ENCODE measurements around the gene LBX1.
"Not testable (repeated sequence)": the region's sequence is repeated elsewhere in the genome, so short reads cannot be mapped to it uniquely, and the experiment has no call there.

Gene LBX1

DNA sequence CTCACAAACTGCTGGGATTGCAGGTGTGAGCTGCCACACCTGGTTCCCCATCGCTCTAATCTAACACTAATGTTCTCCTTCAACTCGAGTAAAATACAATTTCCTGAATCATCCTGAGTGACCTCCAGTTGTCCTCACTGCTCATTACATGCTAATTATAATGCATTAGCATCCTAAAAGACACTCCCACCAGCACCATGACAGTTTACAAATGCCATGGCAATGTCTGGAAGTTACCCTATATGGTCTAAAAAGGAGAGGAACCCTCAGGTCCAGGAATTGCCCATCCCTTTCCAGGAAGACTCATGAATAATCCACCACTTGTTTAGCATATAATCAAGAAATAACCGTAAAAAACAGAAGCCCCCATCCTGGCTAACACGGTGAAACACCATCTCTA is 26.6 kb downstream of the LBX1 start:
- DNase-seq: not testable (repeated sequence)

- DNase-seq: not testable (repeated sequence)
Observed at GRCh38 chr10:101198326-101198977, 30.8 kb downstream of the LBX1 start.

- DNase-seq: no peak
Observed at GRCh38 chr10:101195921-101196320, 33.3 kb downstream of the LBX1 start.

- no peak for DNase-seq
Observed at GRCh38 chr10:101189461-101190401, 39.5 kb downstream of the LBX1 start.

DNA sequence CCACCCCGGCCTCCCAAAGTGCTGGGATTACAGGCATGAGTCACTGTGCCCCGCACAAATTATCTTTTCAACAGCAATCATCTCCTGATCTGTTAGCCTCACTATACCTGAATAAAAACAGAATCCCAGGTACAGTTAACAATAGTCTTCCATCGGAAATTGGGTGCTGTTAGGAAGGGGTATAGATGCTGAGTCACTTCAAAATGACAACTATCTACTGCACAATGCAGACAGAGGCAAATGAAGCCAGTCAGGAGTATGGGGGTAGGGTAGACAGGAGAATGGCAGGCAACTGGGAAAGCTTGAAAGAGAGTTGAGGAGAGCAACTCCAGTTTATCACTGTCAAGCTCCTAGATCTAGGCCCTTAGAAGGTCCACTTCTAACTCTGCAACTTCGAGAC is 40.3 kb downstream of the LBX1 start:
- DNase-seq: no peak

DNA sequence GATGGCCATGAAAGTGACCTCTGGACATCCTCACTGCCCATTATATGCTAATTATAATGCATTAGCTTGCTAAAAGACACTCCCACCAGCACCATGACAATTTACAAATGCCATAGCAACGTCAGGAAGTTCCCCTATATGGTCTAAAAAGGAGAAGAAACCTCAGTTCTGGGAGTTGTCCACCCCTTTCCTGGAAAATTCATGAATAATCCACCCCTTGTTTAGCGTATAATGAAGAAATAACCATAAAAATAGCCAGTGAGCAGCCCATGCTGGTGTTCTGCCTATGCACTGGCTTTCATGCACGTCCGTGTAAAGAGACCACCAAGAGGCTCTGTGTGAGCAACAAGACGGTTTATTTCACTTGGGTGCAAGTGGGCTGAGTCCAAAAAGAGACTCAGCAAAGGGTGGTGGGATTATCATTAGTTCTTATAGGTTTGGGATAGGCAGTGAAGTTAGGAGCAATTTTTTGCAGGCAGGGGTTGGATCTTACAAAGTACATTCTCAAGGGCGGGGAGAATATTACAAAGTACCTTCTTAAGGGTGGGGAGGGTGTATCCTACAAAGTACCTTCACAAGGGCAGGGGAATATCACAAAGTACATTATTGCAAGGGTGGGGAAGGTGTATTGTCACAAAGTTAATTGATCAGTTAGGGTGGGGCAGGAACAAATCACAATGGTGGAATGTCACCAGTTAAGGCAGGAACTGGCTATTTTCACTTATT is 45.6 kb downstream of the LBX1 start:
- no peak for DNase-seq

- no peak for DNase-seq
Observed at GRCh38 chr10:101182936-101183335, 46.3 kb downstream of the LBX1 start.
